Measurements from ENCODE around the gene INPP5A.

The INPP5A gene

DNA sequence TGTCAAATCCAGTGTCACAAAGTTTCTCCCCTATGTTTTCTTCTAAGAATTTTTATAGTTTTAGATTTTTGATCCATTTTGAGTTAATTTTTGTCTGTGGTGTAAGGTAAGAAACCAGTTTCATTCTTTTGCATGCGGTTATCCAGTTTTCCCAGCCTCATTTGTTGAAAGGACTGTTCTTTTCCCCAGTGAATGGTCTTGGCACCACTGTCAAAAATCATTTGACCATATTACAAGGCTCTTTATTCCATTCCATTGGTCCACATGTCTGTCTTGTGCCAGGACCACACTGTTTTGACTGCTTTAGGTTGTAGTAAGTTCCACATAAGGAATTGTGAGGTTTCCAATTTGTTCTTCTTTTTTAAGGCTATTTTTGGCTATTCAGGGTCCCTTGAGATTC, 64.0 kb downstream of the INPP5A start:
- DNase-seq = no peak

DNA sequence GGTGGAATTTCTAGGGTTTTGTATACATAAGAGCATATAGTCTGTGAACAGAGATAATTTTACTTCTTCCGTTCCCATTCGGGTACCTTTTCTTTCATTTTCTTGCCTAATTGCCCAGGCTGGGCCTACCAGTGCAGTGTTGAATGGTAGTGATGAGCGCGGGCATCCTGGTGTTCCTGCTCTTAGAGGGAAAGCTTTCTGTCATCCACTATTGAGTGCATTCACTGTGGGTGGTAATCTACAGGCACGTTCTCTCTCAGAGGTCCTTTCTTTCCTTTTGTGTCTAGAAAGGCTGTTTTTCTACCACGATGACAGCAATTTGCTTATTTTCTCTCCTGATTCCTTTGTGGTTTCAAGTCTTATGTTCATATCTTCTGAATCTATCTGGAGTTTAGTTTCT, 65.0 kb downstream of the INPP5A start:
- DNase-seq = no peak

DNA sequence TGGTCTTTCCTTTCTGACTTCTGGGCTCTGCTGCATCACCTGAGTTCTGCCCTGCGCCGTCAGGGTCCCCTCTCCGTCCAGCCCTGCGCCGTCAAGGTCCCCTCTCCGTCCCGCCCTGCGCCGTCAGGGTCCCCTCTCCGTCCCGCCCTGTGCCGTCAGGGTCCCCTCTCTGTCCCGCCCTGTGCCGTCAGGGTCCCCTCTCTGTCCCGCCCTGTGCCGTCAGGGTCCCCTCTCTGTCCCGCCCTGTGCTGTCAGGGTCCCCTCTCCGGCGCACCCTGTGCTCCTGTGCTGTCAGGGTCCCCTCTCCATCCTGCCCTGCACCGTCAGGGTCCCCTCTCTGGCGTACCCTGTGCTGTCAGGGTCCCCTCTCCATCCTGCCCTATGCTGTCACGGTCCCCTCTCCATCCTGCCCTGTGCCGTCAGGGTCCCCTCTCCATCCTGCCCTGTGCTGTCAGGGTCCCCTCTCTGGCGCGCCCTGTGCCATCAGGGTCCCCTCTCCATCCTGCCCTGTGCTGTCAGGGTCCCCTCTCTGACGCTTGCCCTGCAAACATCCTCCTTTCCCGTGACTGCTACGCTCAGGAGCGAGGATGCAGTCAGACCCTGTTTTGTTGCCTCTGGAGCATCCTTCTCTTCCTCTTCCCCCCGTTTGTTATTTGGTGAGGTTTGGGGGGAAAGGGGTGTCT, 66.4 kb downstream of the INPP5A start:
- DNase-seq = no peak

DNA sequence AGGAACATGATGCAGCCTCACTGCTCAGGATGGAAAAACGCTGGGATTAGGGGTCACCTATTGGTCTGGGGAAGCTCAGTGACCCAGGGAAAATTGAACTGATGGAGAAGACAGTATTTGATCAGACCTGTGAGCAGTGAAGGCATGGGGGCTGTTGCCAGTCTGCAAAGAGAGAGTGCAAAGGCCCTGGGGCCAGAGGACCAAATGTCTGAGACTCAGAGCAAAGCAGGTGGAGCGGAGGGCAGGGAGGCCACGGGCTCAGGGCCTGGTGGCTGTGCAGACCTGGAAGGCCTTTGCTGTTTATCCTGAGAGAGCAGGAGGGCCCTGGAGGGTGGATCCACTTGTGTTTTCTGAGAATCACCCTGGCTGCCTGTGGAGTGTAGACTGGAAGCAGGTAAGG, 67.1 kb downstream of the INPP5A start:
- no peak for DNase-seq

DNA sequence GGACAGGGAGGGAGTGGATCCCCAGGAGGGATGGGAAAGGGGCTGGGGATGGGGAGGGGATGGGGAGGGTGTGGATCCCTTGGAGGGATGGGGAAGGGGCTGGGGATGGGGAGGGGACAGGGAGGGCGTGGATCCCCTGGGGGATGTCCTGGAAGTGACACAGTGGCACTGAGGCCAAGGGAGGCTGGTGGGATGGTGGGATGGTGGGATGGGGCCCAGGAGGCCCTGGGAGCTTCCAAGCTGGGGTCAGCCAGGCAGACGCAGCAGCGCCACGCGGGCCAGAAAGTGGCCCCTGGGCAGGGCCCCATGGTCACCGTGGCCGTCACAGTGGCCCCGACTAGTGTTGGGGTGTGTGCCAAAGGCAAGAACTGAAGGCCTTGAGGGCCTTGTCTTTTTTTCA, 67.8 kb downstream of the INPP5A start:
- DNase-seq = no peak

DNA sequence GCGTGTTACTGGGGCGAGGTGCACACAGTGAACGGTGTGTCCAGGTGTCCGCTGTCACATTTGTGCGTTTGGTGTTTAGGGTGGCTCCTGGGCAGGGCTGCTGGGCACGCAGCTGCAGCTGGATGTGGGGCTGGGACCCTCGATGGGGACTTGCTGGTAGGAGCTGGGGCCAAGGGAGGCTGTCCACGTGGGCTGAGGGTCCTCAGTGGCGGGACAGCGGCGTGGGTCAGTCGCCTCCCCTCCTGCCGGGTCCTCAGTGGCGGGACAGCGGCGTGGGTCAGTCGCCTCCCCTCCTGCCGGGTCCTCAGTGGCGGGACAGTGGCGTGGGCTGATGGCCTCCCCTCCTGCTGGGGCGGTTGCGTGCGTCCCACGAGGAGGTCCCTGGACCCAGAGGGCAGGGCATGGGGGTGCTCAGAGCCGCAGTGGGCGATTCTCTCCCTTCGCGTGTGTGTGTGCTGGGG, 68.5 kb downstream of the INPP5A start:
- no peak for DNase-seq

DNA sequence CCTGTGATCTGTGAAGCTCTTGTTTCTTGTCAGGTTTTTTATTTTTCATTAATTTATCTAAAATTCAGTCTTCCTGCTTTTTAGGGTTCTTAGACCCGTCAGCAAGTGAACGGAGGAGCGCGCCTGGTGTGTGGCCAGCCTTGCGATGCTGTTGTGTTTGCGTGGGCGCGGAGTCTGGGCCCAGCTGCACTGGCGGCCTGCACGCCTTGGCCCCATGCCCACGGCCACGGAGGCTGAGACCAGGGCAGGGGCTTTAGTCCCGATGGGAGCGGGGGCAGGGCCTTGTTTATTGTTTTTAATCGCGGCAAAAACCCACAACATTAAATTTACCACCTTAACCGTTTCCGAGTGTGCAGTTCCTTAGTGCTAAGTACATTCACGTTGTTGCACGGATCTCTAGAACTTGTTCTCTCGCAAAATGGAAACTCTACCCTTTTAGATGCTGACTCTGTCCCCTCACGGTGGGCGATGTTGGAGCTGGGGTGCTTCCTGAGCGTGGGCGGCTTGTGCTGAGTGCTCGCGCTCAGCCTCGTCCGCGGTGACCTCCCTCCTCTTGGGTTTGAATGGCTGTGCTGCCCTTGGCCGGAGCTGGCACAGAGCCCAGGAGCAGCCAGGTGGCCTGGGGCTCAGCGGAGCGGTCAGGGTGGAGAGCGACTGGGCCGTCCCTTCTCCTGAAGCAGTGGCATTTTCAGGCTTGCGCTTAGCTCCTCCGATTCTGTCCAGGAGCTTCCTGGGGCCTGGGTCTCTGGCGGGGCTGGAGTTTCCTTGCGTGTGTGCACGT, 69.1 kb downstream of the INPP5A start:
- DNase-seq = no peak

DNA sequence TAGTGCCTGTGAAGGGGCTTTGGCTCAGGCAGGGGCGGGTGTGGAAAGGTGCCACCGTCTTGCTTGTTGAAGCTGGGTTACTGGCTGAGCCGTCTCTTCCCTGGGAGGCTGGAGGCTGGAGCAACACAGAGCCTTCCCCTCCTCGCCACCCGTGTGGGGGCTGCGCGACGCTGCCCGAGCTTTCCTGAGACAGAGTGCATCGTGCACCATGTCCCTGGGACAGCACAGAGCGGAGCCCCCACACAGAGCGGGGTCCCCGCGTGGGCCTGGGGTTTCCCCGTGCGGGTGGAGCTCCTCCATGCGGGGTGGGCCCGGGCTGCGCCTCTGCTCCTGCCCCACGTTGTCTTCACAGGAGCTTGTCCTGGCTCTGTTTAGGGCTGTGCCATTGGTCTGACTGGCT, 69.9 kb downstream of the INPP5A start:
- DNase-seq = no peak

DNA sequence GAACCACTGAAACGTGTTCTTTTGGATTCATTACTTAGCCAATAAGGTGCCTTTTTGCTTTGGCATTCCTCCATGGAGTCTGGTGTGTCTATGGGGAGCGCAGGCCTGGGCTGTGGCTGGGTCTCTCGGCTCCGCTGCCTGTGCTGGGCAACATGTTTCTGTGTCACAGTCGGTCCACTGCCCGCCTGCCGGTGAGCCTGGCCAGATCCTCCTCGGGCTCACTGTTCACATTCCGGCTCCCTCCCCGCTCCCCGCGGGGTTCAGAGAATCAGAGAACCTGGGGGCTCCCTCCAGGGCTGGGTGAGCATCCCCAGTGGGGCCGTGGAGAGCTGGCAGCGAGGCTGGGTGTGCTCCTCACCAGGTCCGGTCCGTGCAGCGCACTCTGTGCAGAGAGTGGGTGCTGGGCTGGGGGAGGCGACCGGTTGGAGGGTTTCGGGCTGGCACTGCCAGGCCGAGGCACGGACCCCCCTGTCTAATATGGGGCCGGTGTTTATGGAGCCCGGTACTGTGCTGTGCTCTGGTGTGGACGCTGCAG, 70.4 kb downstream of the INPP5A start:
- no peak for DNase-seq

DNA sequence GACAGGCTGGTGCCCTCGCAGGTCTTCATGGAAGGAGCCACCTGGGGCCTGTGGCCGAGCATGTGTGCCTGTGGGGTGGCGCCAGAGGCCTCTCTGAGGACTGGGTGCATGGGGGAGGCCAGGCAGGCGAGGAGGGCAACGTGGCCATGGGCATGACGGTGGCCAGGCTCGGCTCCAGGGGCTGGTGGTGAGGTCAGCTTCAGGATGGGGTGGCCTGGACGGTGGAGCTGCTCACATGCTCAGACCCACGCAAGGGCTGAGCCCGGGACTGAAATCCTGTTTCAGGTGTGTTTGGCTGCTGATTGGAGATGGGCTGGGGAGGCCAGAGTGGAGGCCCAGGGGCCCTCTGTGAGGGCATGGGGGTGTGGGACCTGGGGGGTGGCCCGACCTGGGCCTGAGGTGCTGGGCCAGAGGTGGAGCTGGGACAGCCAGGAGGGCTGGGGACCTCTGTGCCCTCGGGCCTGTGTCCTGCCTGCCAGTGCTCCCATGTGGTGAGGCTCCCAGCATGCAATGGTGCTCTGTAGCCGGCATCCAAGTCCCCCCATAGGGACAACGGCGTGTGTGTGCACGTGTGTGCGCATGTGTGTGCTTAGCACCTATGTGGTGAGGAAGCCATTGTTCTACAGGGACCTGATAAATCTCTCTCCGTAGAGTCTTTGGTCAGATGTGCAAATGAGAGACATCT, 71.1 kb downstream of the INPP5A start:
- DNase-seq = no peak

DNA sequence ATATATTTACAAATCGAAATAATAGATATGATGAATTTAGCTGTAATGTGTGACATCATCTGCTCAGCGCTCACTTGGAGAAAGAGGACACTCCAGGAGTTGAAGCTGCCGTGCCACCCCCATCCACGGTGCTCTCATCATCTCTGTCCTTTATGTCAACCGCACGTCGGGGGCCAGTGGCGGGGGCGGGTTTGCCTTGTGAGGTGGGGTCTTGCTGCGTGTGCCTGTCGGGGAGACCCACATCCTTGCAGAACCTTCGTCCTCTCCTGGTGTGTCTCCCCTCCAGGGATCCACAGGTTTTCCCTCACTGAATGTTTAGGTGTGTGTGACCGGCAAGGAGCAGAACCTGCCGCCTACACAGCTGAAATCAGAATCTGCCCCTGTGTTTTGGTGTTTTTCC, 71.6 kb downstream of the INPP5A start:
- DNase-seq = no peak

DNA sequence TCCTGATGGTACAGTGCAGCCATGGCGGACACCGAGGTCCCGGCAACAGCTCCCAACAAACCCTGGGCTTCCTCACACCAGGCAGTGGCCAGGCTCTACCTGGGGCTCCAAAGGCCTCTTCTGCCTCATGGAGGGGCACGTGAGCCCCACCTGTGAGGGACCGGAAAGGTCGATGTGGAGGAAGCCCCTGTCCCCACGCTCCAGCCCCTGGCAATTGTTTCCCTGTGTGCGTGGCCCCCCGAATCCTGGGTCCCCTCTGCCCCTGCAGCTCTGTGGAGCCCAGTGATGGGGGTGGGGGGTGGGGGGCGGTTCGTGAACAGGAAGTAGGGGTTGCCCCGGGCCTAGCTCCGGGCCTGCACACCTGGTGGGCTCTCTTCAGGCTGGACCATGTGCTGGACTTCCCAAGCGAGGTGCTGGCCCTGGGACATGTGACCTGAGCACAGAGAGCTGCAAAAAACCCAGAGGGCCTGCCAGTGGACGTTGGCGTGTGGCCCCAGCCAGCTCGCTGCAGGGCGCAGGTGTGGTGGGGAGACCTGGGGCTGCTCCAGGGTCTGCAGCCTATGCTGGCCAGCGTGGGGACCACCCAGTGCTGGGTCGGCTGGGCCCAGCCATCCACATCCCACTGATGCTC, 72.6 kb downstream of the INPP5A start:
- no peak for DNase-seq

DNA sequence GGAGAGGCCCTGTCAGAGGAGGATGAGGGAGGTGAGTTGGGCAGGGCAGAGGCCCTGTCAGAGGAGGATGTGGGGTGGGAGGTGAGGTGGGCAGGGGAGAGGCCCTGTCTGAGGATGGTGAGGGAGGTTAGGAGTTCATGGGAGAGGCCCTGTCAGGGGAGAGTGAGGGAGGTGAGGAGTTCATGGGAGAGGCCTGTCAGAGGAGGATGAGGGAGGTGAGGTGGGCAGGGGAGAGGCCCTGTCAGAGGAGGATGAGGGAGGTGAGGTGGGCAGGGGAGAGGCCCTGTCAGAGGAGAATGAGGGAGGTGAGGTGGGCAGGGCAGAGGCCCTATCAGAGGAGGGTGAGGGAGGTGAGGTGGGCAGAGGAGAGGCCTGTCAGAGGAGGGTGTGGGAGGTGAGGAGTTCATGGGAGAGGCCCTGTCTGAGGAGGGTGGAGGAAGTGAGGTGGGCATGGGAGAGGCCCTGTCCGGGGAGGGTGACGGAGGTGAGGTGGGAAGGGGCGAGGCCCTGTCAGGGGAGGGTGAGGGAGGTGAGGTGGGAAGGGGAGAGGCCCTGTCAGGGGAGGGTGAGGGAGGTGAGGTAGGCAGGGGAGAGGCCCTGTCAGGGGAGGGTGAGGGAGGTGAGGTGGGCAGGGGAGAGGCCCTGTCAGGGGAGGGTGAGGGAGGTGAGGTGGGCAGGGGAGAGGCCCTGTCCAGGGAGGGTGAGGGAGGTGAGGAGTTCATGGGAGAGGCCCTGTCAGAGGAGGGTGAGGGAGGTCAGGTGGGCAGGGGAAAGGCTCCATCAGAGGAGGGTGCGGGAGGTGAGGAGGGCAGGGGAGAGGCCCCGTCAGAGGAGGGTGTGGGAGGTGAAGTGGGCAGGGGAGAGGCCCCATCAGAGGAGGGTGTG, 73.7 kb downstream of the INPP5A start:
- DNase-seq = no peak

DNA sequence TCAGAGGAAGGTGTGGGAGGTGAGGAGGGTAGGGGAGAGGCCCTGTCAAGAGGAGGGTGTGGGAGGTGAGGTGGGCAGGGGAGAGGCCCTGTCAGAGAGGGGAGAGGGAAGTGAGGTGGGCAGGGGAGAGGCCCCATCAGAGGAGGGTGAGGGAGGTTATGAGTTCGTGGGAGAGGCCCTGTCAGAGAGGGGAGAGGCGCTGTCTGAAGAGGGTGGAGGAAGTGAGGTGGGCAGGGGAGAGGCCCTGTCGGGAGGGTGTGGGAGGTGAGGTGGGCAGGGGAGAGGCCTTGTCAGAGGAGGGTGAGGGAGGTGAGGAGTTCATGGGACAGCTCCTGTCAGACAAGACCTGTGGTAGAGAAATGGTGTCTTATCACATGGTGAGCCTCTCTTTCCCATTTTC, 74.4 kb downstream of the INPP5A start:
- DNase-seq = no peak

DNA sequence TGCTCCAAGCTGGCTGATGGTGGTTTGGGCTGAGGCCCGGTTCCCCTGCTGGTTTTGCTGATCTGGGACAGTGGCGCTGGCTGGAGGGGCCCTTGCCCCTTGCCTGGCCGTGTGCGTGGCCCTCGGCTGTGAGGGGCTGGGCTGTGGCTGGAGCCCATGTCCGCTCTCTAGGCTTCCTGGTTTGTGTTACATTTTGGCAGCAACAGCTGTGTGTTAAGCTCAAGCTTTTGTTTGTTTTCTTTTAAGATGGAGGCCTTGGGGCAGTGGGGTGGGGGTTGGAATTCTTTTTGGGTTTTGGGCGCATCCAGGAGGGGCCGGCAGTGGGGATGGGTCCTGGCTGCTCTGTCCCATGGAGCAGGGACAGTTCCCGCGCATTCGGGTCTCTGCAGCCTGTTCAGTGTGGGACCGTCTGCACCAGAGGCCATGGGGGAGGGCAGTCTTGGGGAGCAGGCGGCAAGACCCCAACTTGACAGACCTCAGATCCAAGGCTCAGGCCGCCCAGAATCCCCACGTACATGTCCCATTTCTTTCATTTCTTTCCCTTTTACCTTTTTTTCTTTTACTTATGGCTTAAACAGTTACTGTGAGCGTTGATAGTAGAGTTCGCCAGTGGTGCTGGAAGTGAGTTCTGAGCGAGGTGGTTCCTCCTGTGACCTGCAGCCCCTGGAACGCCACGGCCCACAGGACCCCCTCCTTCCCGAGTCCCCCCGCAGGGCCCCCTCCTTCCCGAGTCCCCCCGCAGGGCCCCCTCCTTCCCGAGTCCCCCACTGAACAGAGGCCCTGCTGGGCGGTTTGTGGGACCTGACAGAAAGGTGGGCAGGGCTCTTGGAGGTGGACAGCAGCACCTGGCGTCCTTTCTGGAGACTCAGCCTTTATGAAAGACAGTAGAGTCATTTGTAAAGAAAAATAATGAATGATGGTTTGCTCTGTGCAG, 75.3 kb downstream of the INPP5A start:
- no peak for DNase-seq

DNA sequence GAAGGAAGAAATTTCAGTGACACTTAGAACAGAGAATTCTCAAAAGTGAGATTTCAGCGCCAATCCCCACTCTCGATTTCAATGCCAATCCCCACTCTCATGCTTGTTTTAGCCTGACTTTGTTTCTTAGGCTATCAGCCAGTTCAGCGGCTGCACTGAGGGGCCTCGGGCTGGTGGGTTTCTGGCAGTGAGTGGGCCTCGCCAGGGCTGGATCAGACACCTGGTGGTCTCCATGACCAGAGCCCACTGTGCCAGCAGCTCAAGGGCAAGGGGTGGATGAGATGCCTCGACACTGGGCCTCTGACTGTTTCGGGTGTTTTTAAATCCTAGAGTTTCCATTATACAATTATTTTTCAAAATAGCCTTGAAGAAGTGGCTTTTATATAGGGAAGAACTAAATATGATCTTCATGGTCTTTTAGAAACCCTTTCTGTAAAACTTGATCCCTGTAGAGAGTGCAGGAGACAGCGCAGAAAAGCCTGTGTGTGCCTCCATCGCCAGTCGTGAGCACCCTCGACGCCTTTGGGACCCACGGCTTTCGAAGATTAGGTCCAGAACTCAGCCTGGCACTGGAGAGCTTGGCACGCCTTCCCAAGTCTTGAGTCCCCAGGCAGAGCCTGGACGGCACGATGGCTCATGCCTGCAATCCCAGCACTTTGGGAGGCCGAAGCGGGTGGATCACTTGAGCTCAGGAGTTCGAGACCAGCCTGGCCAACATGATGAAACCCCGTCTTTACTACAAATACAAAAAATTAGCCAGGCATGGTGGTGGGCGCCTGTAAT, 76.2 kb downstream of the INPP5A start:
- DNase-seq = no peak

DNA sequence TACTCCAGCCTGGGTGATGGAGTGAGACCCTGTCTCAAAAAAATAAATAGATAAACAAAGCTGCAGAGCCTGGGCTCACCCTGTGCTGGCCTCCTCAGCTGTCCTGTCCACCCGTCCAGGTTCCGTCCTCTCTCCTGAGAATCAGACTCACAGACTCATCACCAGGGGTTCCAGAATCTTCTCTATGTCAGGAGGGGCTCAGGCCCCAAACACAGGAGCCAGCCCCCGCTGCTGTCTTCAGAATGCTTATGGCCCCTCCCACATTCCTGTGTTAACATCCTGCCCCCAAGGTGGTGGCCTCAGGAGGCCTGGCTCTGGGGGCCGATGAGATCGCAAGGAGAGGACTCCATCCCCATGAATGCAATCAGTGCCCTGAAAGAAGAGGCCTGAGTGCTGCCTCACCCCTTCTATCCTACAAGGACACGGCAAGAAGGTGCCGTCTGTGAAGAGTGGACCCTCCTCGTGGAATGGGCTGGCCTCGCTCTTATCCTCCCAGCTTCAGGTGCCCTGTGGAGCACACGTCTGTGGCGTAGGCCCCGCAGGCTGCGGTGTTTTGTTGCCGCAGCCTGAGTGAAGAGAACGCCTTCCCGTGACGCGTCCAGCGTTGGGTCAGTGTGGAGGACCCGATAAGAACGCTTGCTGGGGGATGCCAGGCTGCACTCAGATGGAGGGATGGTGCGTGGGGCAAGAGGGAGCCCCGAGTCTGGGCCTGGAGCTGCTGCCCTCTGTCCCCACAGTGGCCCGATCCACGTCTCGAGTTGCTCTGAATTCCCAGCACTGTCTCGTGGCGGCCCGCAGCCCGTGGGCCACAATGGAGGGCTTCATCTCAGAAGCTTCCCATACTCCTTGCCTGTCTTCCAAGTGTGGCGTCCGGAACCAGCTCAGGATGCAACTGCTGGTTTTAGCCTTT, 77.1 kb downstream of the INPP5A start:
- DNase-seq = no peak

DNA sequence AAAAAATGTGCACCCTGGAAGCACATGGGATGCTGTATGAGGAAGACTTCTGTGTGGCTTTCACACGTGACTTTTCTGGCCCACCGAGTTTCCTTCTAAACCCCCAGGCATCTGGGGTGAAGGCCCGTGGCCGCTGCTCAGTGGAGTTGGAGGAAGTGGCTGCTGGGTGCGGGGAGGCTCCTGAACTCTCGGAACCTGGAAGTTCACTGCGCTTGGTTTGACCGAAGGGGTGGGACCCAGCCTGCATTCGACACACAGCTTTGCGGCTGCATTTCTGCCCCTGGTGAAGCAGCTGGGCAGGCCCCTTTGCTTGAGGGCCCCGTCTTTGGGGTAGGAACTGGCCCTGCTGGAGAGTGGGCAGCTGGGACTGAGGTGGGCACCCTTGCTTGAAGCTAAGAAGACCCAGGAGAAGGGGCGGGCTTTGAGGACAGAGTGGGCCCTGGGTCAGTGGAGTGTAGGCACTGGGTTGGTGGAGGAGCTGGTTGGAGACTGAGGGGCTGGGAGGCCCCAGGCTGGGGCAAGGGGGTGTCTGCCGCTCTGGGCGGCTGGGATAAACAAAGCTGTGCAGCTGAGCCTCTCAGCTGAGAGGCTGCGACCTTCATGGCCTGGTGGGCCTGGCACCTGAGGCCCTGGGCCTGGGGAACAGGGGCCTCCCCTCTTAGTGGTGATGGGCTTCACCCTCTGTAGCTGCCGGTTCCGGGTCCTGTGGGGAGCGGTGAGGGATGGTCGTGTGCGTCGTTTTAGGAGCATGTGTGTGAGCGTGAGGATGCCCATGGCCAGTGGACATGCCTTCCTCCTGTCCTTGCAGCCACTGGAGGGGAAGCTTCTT, 78.0 kb downstream of the INPP5A start:
- DNase-seq = no peak

Data from NCI-H526 treated with DMSO at 0.1 percent for 48 hours (cell line).